Measurements from ENCODE around the gene TST.

TST gene

DNA sequence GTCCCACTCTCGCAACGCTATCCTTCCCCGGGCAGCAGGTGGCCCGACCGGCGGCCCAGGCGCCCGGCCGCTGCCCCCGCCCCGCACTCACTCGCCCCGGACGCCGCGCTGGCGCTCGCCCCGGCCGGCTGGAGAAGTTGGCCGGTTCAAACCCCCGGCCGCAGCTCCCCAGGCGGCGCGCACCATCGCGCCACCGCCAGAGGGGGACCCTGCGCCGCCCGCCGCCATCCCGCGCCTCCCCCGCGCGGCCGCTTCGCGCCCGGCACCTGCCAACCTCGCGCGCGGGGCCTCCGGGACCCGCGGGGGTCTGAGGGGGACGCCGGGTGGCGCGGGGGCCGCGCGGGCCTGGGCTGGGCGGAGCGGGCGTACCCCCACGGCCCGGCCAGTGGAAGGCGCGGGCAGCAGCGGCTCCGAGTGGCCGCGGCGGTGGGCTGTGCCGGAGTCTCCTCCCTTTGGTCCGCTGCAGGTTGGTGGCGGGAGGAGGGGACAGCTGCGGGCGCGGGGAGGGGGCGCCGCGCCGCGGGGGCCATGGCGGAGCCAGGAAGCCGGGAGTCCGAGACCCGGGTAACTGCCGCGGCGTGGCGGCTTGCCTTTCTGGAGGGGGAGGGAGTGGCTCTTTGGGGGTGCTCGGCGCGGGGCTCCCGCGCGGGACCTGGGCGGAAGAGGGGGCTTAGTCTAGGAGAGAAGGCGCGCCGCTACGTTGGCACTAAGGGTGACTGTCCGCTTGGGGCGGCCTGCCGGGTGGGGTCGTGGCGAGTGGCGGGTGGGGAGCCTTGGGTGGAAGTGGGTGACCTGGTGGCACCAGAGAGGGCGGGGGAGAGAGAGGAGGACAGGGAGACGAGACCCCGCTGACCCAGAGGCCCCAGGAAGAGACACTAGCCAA, at the start of gene TST, which contains the start of gene MPST:
Gene TST (minus strand): TSS at position 139 of the 883 bp plus-strand sequence. CDS start 715 bp downstream, outside the sequence.
Gene MPST (plus strand): TSS at position 434 of the 883 bp plus-strand sequence. CDS start 95 bp downstream, at position 529.
- peak; percentile 67 for DNase-seq

DNA sequence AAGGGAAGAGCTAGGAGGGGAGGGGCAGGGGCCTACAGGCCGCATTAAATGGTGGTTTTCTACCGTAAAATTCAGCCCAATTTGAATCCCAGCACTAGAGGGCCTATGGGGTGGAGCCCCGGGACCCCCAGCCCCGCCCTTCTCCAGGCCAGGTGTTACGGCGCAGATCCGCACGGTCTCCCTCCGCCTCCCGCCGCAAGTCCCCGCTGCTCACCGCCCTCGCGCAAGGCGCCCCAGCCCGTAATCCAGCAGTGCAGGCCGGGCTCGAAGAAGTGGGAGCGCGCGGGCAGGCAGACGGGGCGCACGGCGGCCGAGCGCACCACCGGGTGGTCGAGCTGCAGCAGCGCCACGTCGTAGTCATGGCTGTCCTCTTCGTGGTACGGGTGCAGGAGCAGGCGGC, 49.6 kb upstream of the TST start:
- no peak for DNase-seq

- no peak for DNase-seq
Measured at GRCh38 chr22:37067428-37067827, 48.2 kb upstream of the TST start.

GRCh38 chr22:37065961-37066360, 46.7 kb upstream of the TST start:
- no peak for DNase-seq

DNA sequence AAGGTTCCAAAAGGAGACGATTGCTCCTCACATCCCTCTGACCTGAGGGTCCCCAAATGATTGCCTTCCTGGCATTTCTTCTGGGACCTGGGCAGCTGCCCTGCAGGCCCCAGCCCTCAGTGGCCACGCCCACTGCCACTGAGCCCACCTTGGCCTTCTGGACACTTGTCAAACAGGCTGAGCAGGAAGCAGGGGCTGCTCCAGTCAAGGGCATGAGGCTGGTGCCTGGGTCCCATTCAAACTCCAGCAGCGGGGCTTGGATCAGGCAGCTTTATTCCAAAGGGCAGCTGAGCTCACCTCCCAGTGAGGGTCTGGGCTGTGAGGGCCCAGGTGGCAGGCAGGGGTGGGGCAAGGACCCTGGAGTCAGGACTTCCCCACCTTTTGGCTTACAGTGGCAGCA, 45.9 kb upstream of the TST start:
- no peak for DNase-seq

DNA sequence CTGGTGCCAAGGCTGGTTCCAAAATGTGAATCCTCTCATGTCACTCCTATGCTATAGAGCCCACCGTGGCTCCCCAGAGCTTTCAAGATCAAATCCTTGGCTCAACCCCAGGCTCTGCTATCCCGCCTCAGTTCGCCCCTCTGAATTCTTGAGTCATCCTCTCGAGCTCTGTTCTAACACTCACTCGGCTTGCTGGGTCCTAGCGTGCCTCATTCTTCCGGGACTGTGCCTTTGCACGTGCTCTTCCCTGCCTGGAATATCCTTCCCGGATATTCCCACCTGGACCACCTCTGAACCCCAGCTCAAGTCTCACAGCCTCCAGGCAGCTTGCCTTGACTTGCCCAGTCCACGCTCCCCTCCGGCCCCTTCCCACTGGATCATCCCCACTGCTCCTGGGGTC, 45.3 kb upstream of the TST start:
- DNase-seq, result no peak

DNA sequence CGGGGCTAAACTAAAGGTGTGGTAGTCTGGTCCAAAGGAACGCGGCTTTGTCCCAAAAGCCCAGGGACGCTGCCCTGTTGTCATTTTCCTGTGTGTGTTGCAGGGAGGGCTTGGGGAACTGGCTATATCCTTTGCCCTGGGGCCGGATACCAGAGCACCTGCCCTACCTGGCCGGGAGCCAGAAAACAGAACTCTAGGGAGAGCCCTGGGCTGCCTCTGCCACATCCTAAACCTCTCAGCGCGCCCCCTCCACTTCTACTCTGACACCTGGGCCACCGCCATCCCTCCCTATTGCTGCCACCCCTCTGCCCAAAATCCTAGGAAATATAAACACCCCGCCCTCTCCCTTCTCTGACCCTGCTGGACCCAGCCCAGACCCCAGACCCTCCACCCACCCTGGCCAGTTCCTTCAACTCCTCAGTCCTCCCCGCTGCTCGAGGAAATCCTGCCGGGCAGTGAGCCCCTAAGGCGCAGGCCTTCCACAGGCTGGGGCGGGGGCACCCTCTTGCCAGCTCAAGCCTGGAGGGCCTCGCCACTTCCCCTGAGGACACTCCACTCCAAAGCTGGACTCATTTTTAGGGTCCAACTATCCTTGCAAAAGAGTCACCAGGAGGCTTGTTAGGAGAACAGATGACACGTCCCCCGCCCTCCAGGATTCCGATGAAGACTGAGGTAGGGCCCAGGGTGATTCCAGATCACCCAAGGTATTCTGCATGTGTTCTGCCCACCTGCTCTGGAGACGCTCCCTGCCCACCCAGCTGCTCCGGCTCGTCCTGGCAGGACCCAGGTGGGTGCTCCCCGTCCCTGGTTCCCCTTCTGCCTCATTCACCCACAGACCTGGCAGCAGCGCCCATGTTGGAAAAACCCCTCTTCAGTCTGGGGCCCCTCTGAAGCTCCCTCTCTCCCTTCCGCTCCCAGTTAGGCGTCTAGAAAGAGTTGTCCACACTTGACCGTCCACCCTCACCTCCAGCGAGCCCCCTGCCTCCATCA, 44.5 kb upstream of the TST start:
- no peak for DNase-seq

DNA sequence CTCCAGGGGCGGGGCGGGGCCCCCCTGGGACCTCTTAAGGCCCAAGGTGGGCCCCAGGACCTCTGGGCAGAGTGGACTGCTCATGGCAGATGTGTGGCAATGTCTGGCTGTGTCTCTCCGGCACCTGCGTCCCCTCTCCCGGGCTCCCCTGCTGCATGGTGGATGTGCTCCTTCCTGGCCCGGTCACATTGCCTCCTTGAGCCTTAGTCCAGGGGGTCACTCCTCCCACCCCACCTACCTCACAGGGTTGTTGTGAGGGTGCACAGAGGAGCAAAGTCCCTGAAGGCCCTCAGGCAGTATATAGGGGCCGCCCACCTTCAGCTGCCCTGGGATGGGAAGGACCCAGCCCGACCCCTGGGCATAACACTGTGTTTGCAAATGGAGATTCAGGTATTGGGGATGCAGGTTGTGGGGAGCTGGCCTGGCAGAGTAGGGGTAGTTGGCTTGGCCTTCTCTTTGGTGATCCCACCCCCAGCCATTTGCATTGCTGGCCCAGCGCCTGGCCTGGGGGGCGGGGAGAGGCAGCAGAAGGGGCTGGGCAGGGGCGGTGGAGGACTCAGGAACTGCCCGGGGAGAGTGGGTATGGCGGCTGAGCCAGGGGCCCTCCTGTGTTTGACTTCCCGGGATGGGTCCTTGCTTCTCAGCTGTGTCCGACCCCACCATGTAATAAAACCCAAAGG, 43.6 kb upstream of the TST start:
- DNase-seq, result no peak

GRCh38 chr22:37062376-37062675, 43.1 kb upstream of the TST start:
- DNase-seq, result no peak

DNA sequence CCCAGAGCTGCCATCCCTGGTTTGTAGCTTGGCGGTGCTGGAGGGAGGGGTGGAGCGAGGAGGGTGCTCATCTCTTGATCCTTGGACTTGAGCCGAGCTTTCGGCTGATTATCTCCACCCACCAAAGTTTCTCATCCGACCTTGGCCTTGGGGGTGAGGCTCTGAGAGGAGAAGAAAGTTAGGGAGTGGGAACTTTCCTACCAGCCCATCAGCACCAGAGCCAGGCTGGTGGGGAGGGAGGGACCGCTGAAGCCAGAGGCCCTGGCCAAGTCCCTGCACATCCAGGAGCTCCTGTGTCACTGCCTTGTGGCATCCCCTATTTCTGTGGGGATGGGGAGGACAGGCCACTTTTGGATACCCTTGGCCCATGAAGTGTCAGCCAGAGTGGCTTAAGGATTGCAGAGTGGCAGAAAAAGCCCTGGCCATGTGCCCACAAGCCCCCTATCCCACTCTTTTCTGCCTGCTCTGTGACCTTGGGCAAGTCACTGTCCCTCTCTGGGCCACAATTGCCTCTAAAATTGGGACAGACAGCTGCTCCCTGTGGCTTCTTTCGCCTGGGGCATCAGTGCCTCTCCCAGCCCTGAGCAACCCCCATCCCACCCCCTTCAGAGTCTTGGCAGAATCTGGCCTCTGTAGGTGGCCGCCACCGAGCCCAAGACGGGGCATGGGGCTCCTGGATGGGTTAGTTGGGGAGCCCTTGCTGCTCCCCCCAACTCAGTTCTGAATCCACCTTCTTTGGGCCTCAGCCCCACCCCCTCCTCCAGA, 42.5 kb upstream of the TST start:
- DNase-seq, result no peak

GRCh38 chr22:37060801-37061610, 41.8 kb upstream of the TST start:
- no peak for DNase-seq

DNA sequence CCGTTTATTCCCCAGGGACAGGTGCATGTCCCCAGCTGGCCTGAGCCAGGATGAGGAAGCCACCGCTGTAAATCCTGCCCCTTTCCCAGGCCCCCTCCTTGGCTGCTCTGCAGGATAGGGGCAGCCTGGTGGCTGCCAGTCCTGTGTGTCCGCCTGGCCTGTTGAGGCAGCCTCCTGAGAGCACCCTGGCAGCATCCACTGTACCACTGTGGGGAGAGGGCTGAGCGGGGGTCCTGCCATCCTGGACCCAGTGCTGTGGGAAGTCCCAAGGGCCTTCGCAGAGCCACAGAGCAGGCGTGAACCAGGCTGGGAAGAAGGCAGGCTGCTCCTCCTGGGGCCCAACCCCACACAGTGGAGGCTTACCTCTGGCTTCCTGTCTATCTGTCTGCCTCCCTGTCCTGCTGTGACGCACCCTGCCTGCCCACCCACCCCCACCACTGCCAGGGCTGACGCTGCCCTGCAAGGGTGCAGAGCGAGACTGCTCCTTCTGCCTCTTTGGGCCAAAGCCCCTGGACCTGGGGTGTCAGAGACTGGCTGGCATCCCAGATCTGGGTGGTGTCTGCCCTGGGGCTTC, 40.7 kb upstream of the TST start:
- no peak for DNase-seq

DNA sequence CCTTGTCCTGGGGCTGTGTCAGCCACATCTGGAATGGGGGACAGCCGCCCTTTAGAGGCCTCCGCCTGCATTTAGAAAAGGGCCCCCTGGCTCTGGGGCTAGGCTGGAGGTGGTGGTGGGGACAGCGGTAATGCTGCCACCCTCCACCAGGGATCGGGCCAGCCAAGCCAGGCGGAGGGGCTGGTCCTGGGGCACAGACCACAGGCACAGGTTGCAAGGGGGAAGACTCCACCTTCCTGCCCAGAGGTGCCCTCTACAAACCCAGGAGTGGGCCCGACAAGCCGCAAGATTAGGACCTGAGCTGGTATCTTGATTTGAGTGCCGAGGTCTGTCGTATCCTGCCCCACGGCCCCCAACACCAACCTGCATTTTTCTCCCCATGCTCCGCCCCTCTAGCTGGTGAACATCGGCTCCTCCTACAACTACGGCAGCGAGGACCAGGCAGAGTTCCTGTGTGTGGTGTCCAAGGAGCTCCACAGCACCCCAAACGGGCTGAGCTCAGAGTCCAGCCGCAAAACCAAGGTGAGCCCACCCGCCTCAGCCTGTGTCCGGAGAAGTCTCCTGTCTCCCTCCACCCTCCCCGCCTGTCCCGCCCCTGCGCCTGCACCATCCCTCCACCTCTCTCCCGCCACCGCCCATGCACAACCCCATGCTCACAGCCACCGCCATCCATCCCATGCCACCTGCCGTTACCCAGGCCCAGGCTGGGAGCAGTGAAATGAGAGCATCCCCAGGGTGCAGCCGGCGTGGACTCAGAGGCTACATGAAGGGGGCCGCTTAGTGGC, 39.9 kb upstream of the TST start:
- no peak for DNase-seq

DNA sequence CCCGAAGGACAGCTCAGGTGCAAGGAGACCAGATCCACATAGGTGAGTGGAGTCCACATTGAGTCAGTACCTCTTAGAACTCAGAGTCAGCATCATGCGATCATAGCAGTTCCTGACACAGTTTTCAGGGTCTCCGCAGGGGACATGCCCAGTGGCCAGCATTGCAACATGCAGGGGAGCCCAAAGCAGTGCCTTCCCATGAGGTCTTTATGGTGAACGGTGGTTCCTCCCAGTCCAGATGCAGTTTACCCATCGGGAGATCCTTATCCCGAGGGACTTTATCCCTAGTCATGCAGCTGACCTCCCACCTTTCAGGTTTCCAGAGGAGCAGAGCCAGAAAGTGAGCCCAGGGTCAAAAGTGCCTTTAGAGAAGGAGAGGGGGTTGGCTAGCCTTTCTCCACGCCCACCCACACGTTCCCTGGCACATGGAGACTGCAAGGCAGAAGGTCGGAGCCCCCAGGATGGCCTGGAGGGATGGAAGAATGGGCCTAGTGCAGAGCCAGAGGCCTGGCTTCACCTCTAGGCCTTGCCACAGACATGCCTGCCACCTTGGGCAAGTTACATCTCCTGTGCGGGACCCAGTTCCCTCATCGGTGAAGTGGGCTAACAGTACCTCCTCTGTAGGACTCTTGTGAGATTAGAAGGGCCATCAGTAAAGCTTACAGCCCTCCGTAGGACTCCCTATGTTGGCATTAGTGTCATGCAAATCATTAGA, 38.7 kb upstream of the TST start:
- DNase-seq, result no peak

GRCh38 chr22:37057226-37057625, 38.0 kb upstream of the TST start:
- DNase-seq, result no peak

DNA sequence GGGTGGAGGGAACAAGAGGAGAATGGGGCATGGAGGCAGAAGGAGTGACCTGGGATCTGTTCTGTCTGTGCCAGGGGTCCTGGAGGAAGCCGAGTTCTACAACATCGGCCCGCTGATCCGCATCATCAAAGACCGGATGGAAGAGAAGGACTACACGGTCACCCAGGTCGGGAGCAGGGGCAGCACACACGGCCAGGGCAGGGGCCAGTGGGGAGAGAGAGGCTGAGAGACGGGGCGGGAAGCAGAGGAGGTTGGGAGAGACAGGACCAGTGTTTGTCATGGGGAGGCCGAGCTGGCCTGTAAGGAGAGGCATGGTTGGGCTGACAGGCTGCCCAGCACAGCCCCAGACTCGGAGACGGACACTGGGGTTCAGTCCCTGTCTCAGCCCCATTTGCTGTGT, 37.0 kb upstream of the TST start:
- DNase-seq, result no peak

GRCh38 chr22:37054600-37055365, 35.5 kb upstream of the TST start:
- no peak for DNase-seq

- no peak for DNase-seq
Measured at GRCh38 chr22:37054056-37054395, 34.8 kb upstream of the TST start.

All from activated CD4-positive, CD25-positive, alpha-beta regulatory T cell treated with anti-CD3 and anti-CD28 coated beads, Interleukin-2, amount 50 U/mL, for 72 hours (primary cell).